Hepatocyte (in vitro differentiated cells): ENCODE data around the gene SVIL. TPM values are rescaled to one million over a fixed set of nuclear protein-coding genes. Genes with fewer than 3 reads are reported as not detected.
"Not testable (repeated sequence)": the region's sequence is repeated elsewhere in the genome, so short reads cannot be mapped to it uniquely, and the experiment has no call there.

ENCODE experiments used
- DNase-seq: peaks from one replicate; pipeline ENCODE4 v3.0.0-alpha.2; 2016; ENCODE audit warnings: low spot score
- H2AFZ ChIP-seq: fragments of 200-600 bp; sonication (generic); 2 replicates; pipeline ENCODE4 v1.6.0; 2016; ENCODE audit warnings: antibody characterized with exemption, mild to moderate bottlenecking
- H3K27ac ChIP-seq: fragments of 200-600 bp; sonication (generic); 2 replicates; pipeline ENCODE4 v1.5.1; 2016; ENCODE audit warnings: mild to moderate bottlenecking
- H3K27me3 ChIP-seq: fragments of 200-600 bp; sonication (generic); 2 replicates; pipeline ENCODE4 v1.6.1; 2016
- H3K36me3 ChIP-seq: fragments of 200-600 bp; sonication (generic); replicated peaks from 2 replicates; pipeline ENCODE4 v1.5.1; 2016; ENCODE audit warnings: low read depth; ENCODE audit not compliant: insufficient read depth
- H3K4me1 ChIP-seq: fragments of 200-600 bp; sonication (generic); 2 replicates; pipeline ENCODE4 v1.5.1; 2016; ENCODE audit warnings: mild to moderate bottlenecking, moderate library complexity; ENCODE audit not compliant: insufficient read depth
- H3K4me2 ChIP-seq: fragments of 200-600 bp; sonication (generic); 2 replicates; pipeline ENCODE4 v1.6.0; 2016
- H3K4me3 ChIP-seq: fragments of 200-600 bp; sonication (generic); 2 replicates; pipeline ENCODE4 v1.5.1; 2016; ENCODE audit warnings: mild to moderate bottlenecking
- H3K79me2 ChIP-seq: fragments of 200-600 bp; sonication (generic); 2 replicates; pipeline ENCODE4 v1.6.0; 2017; ENCODE audit warnings: mild to moderate bottlenecking
- H3K9me2 ChIP-seq: fragments of 200-600 bp; sonication (generic); replicated peaks from 2 replicates; pipeline ENCODE4 v1.6.0; 2017; ENCODE audit warnings: mild to moderate bottlenecking; ENCODE audit not compliant: insufficient read depth
- H3K9me3 ChIP-seq: fragments of 200-600 bp; sonication (generic); 2 replicates; pipeline ENCODE4 v1.5.1; 2016; ENCODE audit warnings: low read depth, mild to moderate bottlenecking
- H4K20me1 ChIP-seq: fragments of 200-600 bp; sonication (generic); 2 replicates; pipeline ENCODE4 v1.6.0; 2016; ENCODE audit warnings: mild to moderate bottlenecking; ENCODE audit not compliant: insufficient read depth, poor library complexity, severe bottlenecking
- CTCF ChIP-seq: fragments of 200-600 bp; sonication (generic); IDR thresholded peaks from 2 replicates; pipeline ENCODE4 v1.5.1; 2016; ENCODE audit warnings: antibody characterized with exemption, mild to moderate bottlenecking; ENCODE audit not compliant: poor library complexity
- EZH2 ChIP-seq: fragments of 200-600 bp; sonication (generic); IDR thresholded peaks from 2 replicates; pipeline ENCODE4 v1.6.1; 2016; ENCODE audit warnings: antibody characterized with exemption, mild to moderate bottlenecking, borderline replicate concordance
- EZH2phosphoT487 ChIP-seq: fragments of 200-600 bp; sonication (generic); IDR thresholded peaks from one replicate; pipeline ENCODE4 v1.6.1; 2018; ENCODE audit warnings: antibody characterized with exemption, mild to moderate bottlenecking, low read depth, moderate library complexity; ENCODE audit not compliant: unreplicated experiment, severe bottlenecking
- WGBS: methylation state at CpG from one replicate; pipeline ENCODE4 v1.1.6; 2016; ENCODE audit warnings: low lambda C conversion rate; ENCODE audit errors: missing lambda C conversion rate; 5-methylcytosine and 5-hydroxymethylcytosine counted together
- polyA plus RNA-seq: library from polyadenylated mRNA; unstranded; fragments of >200 nt; fragmentation: Nextera tagmentation; extraction: Ambion mirVana; gene quantifications from 2 replicates; pipeline ENCODE4 v1.2.1, GENCODE V29; 2016
- total RNA-seq: library from RNA; depleted of rRNA; stranded (reverse); fragments of >200 nt; gene quantifications from 2 replicates; pipeline ENCODE4 v1.2.3, GENCODE V29; 2014

The SVIL gene
- total and polyA plus RNA-seq, 2 experiments from 2014 or later = 24.3 to 36.5 TPM

GRCh38 chr10:29448125-29448524 is 186.6 kb downstream of the SVIL start:
- Histone ChIP-seq H3K36me3 (no peaks in the 10 kb centered on the region), H3K4me2 (no peak overlapping the region), H3K9me2 (no peaks in the 10 kb centered on the region), H2AFZ (no peak overlapping the region), H3K79me2 (no peaks in the 10 kb centered on the region), H3K4me1 (no peaks in the 10 kb centered on the region), H4K20me1 (no peaks in the 10 kb centered on the region), H3K4me3 (no peak overlapping the region), H3K27me3 (no peaks in the 10 kb centered on the region), H3K27ac (no peak overlapping the region), H3K9me3 (no peaks in the 10 kb centered on the region)
- WGBS = 92% methylated on average over 7 of the region's 7 CpGs
- DNase-seq = no peak
- TF ChIP-seq EZH2phosphoT487 (no peak), EZH2 (no peak), CTCF (no peak)

- no peak overlapping the region for H2AFZ ChIP-seq
- H3K4me3 ChIP-seq = no peak overlapping the region
- H4K20me1 ChIP-seq = no peaks in the 10 kb centered on the region
- H3K27me3 ChIP-seq = no peaks in the 10 kb centered on the region
- WGBS = 100% methylated on average over 1 of the region's 1 CpG
- H3K4me1 ChIP-seq = no peaks in the 10 kb centered on the region
- H3K27ac ChIP-seq = no peak overlapping the region
- no peaks in the 10 kb centered on the region for H3K9me2 ChIP-seq
- DNase-seq = no peak
- no peaks in the 10 kb centered on the region for H3K9me3 ChIP-seq
- TF ChIP-seq CTCF (no peak), EZH2phosphoT487 (no peak), EZH2 (no peak)
- no peaks in the 10 kb centered on the region for H3K36me3 ChIP-seq
- H3K4me2 ChIP-seq = no peak overlapping the region
- H3K79me2 ChIP-seq = no peaks in the 10 kb centered on the region
Measured at GRCh38 chr10:29446327-29446726, 188.4 kb downstream of the SVIL start.

GRCh38 chr10:29443745-29444523 is 190.8 kb downstream of the SVIL start:
- H3K9me3 ChIP-seq = no peaks in the 10 kb centered on the region
- no peak overlapping the region for H3K27ac ChIP-seq
- no peaks in the 10 kb centered on the region for H3K4me1 ChIP-seq
- H3K9me2 ChIP-seq = no peaks in the 10 kb centered on the region
- no peak overlapping the region for H3K4me2 ChIP-seq
- 93% methylated on average over 5 of the region's 5 CpGs for WGBS
- H3K27me3 ChIP-seq = no peaks in the 10 kb centered on the region
- H2AFZ ChIP-seq = no peak overlapping the region
- no peaks in the 10 kb centered on the region for H3K36me3 ChIP-seq
- H3K79me2 ChIP-seq = no peaks in the 10 kb centered on the region
- TF ChIP-seq CTCF (no peak), EZH2 (no peak), EZH2phosphoT487 (no peak)
- H4K20me1 ChIP-seq = no peaks in the 10 kb centered on the region
- H3K4me3 ChIP-seq = no peak overlapping the region
- no peak for DNase-seq

GRCh38 chr10:29440981-29441380 is 193.8 kb downstream of the SVIL start:
- 98% methylated on average over 2 of the region's 2 CpGs for WGBS
- Histone ChIP-seq H2AFZ (no peak overlapping the region), H3K27me3 (no peaks in the 10 kb centered on the region), H4K20me1 (no peaks in the 10 kb centered on the region), H3K4me3 (no peak overlapping the region), H3K4me1 (no peaks in the 10 kb centered on the region), H3K27ac (no peak overlapping the region), H3K4me2 (no peak overlapping the region), H3K9me3 (no peaks in the 10 kb centered on the region), H3K79me2 (no peaks in the 10 kb centered on the region), H3K36me3 (no peaks in the 10 kb centered on the region), H3K9me2 (no peaks in the 10 kb centered on the region)
- TF ChIP-seq EZH2 = no peak
- no peak for TF ChIP-seq EZH2phosphoT487
- no peak for TF ChIP-seq CTCF
- no peak for DNase-seq

GRCh38 chr10:29439005-29439404 is 195.8 kb downstream of the SVIL start:
- not testable (repeated sequence) for H3K9me3 ChIP-seq, DNase-seq, H2AFZ ChIP-seq, H3K4me2 ChIP-seq, H3K4me3 ChIP-seq, H3K27me3 ChIP-seq, H3K27ac ChIP-seq, H3K4me1 ChIP-seq, H4K20me1 ChIP-seq, H3K36me3 ChIP-seq, H3K79me2 ChIP-seq, H3K9me2 ChIP-seq
- WGBS = 94% methylated on average over 3 of the region's 3 CpGs
